ENCODE measurements around the gene RUSC1.

- TF ChIP-seq EZH2 (IDR thresholded peaks at IDR 0.05; ENCODE audit: insufficient read depth, poor library complexity, severe bottlenecking) (peak; percentile 38), EZH2phosphoT487 (IDR thresholded peaks at IDR 0.05; ENCODE audit: insufficient read depth, low read depth) (no peak)
These were observed 26.0 kb upstream of the RUSC1 start for GRCh38 chr1:155294520-155295182.
